ENCODE data around the gene FBRSL1.
A peak's percentile ranks its signal among the peaks of the same experiment; 100 is the strongest.

FBRSL1 gene

GRCh38 chr12:132512197-132513069 lies 22.5 kb downstream of the FBRSL1 start:
- DNase-seq, result no peak

- no peak for DNase-seq
These were observed 23.1 kb downstream of the FBRSL1 start for GRCh38 chr12:132513070-132513398.

- no peak for DNase-seq
These were observed 23.6 kb downstream of the FBRSL1 start for GRCh38 chr12:132513458-132514135.

- no peak for DNase-seq
These were observed 24.4 kb downstream of the FBRSL1 start for GRCh38 chr12:132514216-132514820.

- DNase-seq, result no peak
These were observed 24.9 kb downstream of the FBRSL1 start for GRCh38 chr12:132514838-132515237.

- DNase-seq, result no peak
These were observed 26.4 kb downstream of the FBRSL1 start for GRCh38 chr12:132516095-132517012.

- DNase-seq, result no peak
These were observed 27.2 kb downstream of the FBRSL1 start for GRCh38 chr12:132517013-132517739.

GRCh38 chr12:132517740-132518100 lies 27.8 kb downstream of the FBRSL1 start:
- no peak for DNase-seq

GRCh38 chr12:132518354-132518992 lies 28.5 kb downstream of the FBRSL1 start:
- DNase-seq, result no peak

GRCh38 chr12:132520421-132521199 lies 30.7 kb downstream of the FBRSL1 start:
- no peak for DNase-seq

- no peak for DNase-seq
These were observed 31.2 kb downstream of the FBRSL1 start for GRCh38 chr12:132521200-132521580.

GRCh38 chr12:132521712-132522292 lies 31.9 kb downstream of the FBRSL1 start:
- DNase-seq, result no peak

GRCh38 chr12:132522592-132523380 lies 32.8 kb downstream of the FBRSL1 start:
- no peak for DNase-seq

- peak; percentile 36 for DNase-seq
These were observed 33.8 kb downstream of the FBRSL1 start for GRCh38 chr12:132523576-132524331.

- no peak for DNase-seq
These were observed 34.5 kb downstream of the FBRSL1 start for GRCh38 chr12:132524405-132524804.

- DNase-seq, result no peak
These were observed 35.3 kb downstream of the FBRSL1 start for GRCh38 chr12:132525011-132525832.

GRCh38 chr12:132525833-132526455 lies 36.0 kb downstream of the FBRSL1 start:
- no peak for DNase-seq
